ENCODE measurements around the gene PRKAR2A. TPM values are rescaled to one million over a fixed set of nuclear protein-coding genes. Genes with fewer than 3 reads are reported as not detected.
A peak's percentile ranks its signal among the peaks of the same experiment; 100 is the strongest.
"Not testable (repeated sequence)": the region's sequence is repeated elsewhere in the genome, so short reads cannot be mapped to it uniquely, and the experiment has no call there.

Gene PRKAR2A
- total RNA-seq, 2 experiments from 2014 or later = 18.5 to 21.7 TPM

DNA sequence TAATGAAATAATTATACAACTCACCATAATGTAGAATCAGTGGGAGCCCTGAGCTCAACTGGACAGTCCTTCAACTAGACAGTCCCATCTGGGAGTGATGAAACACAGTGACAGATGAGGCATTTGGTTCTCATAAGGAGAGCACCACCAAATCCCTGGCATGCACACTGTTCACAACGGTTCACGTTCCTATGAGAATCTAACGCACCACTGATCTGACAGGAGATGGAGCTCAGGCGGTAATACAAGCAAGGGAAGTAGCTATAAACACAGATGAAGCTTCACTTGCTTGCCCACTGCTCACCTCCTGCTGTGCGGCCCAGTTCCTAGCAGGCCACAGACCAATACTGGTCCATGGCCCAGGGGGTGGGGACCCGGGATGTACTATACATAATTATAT lies 17.0 kb downstream of the PRKAR2A start:
- DNase-seq = no peak
- CTCF ChIA-PET = interaction anchor here (0.6 to 0.9 kb wide), 3 partner anchors 145 to 690 kb away, joined by 3 to 6 read pairs (median 4); partner anchors contain the start of genes NCKIPSD and QRICH1
- Mint-ChIP-seq H3K36me3 (ENCODE audit: low read depth) (peaks cover 1% of the 10 kb centered on the region), H3K27ac (no peak overlapping the region), H3K27me3 (ENCODE audit: low read depth) (no peaks in the 10 kb centered on the region), H3K4me1 (ENCODE audit: low read depth) (peaks cover 6% of the 10 kb centered on the region), H3K9me3 (no peaks in the 10 kb centered on the region), H3K4me3 (no peak overlapping the region)
- intact Hi-C loops (cut with micrococcal nuclease) = no loop called here

DNA sequence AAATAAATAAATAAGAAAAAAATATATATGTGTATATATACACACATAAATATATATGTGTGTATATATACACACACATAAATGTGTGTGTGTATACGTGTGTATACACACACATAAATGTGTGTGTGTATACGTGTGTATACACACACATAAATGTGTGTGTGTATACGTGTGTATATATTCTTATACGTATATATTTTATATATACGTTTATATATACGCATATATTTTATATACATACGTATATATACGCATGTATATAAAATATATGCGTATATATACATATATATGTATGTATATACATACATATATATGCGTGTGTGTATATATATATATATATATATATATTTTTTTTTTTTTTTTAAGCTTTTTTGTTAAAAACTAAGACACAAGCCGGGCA lies 18.1 kb downstream of the PRKAR2A start:
- H3K36me3 Mint-ChIP-seq (ENCODE audit: low read depth); H3K27me3 Mint-ChIP-seq (ENCODE audit: low read depth); CTCF ChIA-PET; H3K9me3 Mint-ChIP-seq; H3K4me3 Mint-ChIP-seq; H3K4me1 Mint-ChIP-seq (ENCODE audit: low read depth); intact Hi-C loops (cut with micrococcal nuclease); DNase-seq; H3K27ac Mint-ChIP-seq: not testable (repeated sequence)

- H3K9me3 Mint-ChIP-seq; intact Hi-C loops (cut with micrococcal nuclease); H3K4me3 Mint-ChIP-seq; H3K36me3 Mint-ChIP-seq (ENCODE audit: low read depth); DNase-seq; H3K27me3 Mint-ChIP-seq (ENCODE audit: low read depth); H3K27ac Mint-ChIP-seq; H3K4me1 Mint-ChIP-seq (ENCODE audit: low read depth): not testable (repeated sequence)
- CTCF ChIA-PET = interaction anchor here (1.1 kb wide), 1 partner anchor 10 kb away, joined by 3 read pairs; no protein-coding TSS in a partner anchor
These were observed 19.8 kb downstream of the PRKAR2A start for GRCh38 chr3:48827874-48828273.

DNA sequence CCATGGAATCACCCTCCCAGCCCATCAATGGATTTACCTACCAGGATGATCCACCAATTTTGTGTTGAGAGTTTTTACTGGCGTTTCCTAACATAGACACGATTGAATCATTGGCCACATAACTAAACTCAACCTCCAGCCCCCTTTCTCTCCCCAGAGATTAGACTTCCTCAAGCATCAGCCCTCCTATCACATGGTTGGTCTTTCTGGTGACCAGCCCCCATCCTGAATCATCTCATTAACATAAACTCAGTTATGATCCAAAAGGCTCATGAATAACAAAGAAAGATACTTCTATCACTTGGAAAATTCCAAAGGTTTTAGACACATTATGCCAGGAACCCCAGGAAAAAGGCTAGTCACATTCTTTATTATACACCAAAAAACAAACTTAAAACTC lies 21.2 kb downstream of the PRKAR2A start:
- no peak overlapping the region for H3K4me3 Mint-ChIP-seq
- H3K27me3 Mint-ChIP-seq (ENCODE audit: low read depth) = no peaks in the 10 kb centered on the region
- intact Hi-C loops (cut with micrococcal nuclease) = no loop called here
- H3K4me1 Mint-ChIP-seq (ENCODE audit: low read depth) = peaks cover 3% of the 10 kb centered on the region
- no peaks in the 10 kb centered on the region for H3K36me3 Mint-ChIP-seq (ENCODE audit: low read depth)
- CTCF ChIA-PET = no interaction called here
- no peaks in the 10 kb centered on the region for H3K9me3 Mint-ChIP-seq
- no peak for DNase-seq
- no peak overlapping the region for H3K27ac Mint-ChIP-seq

GRCh38 chr3:48820612-48821324 lies 26.9 kb downstream of the PRKAR2A start:
- H3K9me3 Mint-ChIP-seq = no peaks in the 10 kb centered on the region
- intact Hi-C loops (cut with micrococcal nuclease) = no loop called here
- no peaks in the 10 kb centered on the region for H3K27me3 Mint-ChIP-seq (ENCODE audit: low read depth)
- H3K36me3 Mint-ChIP-seq (ENCODE audit: low read depth) = no peaks in the 10 kb centered on the region
- CTCF ChIA-PET = interaction anchor here (1.1 kb wide), 1 partner anchor 19 kb away, joined by 3 read pairs; no protein-coding TSS in a partner anchor
- no peak overlapping the region for H3K27ac Mint-ChIP-seq
- H3K4me3 Mint-ChIP-seq = no peak overlapping the region
- DNase-seq = no peak
- peaks cover 18% of the 10 kb centered on the region for H3K4me1 Mint-ChIP-seq (ENCODE audit: low read depth)

DNA sequence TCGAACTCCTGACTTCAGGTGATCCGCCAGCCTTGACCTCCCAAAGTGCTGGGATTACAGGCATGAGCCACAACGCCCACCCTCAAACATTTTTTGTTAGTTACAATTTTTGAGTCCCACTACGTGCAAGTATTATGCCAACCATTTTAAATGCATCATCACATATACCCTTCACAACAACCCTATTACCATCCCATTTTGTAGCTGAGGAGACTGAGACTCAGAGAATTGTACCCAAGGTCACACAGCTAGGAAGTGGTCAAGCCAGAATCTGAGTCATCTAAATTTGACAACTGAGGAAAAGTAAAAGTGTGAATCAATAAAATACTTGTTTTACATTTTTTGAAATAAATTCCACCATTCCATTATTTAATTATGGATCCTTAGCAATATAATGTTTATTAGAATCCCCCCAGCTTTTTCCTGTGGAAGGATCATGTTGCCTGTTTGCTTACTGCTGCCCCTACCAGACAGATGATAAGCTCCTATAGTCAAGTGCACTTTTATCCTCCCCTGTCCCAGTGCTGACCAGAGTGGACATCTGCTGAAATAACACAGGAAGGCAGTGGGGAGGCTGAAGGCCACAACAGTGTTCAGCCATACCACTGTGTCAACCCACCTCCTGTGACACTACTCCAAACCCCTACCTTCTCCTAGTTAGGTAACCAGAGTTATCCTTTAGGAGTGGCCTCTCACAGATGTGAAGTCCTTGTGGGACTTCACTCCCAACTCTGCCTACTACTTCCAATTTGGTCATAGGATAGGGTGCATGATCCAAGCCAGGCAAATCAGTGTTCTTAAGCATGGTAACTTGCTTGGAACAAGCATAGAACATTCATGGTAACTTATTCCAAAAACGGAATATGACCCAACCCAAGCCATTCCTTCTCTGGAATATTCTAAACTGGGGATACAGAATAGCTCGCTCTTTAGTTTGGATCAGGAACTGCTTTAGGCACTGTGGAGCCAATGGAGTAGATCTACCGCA lies 28.1 kb downstream of the PRKAR2A start:
- H3K36me3 Mint-ChIP-seq (ENCODE audit: low read depth) = no peaks in the 10 kb centered on the region
- H3K27ac Mint-ChIP-seq = no peak overlapping the region
- no peaks in the 10 kb centered on the region for H3K9me3 Mint-ChIP-seq
- DNase-seq = no peak
- intact Hi-C loops (cut with micrococcal nuclease) = no loop called here
- H3K27me3 Mint-ChIP-seq (ENCODE audit: low read depth) = no peaks in the 10 kb centered on the region
- no peak overlapping the region for H3K4me3 Mint-ChIP-seq
- H3K4me1 Mint-ChIP-seq (ENCODE audit: low read depth) = peaks cover 19% of the 10 kb centered on the region
- CTCF ChIA-PET = interaction anchor here (0.8 to 1.1 kb wide), 2 partner anchors 20 to 897 kb away, joined by 3 read pairs; no protein-coding TSS in a partner anchor

DNA sequence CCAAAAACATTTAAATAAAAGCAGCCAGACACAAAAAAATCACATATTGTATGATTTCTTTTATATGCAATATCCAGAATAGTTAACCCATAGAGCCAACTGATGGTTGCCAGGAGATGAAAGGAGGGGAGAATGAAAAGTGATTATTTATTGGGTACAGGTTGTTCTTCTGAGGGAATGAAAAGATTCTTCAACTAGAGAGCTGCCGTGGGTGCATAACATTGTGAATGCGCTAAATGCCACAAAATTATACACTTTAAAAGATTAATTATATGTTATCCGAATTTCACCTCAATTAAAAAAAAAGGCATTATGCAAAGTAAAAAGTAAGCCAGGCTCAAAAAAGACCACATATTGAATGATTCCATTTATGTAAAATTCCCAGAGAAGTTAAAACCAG lies 36.1 kb downstream of the PRKAR2A start:
- Mint-ChIP-seq H3K27me3 (ENCODE audit: low read depth) (no peaks in the 10 kb centered on the region), H3K4me1 (ENCODE audit: low read depth) (peaks cover 36% of the 10 kb centered on the region), H3K36me3 (ENCODE audit: low read depth) (peaks cover 2% of the 10 kb centered on the region), H3K27ac (no peak overlapping the region), H3K9me3 (peaks cover 5% of the 10 kb centered on the region), H3K4me3 (peak overlapping the region; percentile 38)
- intact Hi-C loops (cut with micrococcal nuclease) = no loop called here
- DNase-seq = no peak
- CTCF ChIA-PET = interaction anchor here (0.7 kb wide), 2 partner anchors 119 to 171 kb away, joined by 4 read pairs; no protein-coding TSS in a partner anchor

DNA sequence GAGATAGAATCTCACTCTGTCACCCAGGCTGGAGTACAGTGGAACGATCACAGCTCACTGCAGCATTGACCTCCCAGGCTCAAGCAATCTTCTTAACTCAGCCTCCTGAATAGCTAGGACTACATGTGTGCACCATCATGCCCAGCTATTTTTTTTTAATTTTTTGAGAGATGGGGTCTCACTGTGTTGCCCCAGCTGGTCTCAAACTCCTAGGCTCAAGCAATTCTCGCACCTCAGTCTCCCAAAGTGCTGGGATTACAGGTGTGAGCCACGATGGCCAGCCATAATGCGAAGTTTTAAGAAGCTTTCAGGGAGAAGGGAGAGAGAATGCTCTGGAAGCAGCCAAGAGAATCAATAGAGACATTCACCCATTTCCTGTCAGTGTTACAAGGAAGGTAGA lies 42.7 kb downstream of the PRKAR2A start:
- Mint-ChIP-seq H3K36me3 (ENCODE audit: low read depth) (no peaks in the 10 kb centered on the region), H3K27ac (no peak overlapping the region), H3K4me3 (no peak overlapping the region)

DNA sequence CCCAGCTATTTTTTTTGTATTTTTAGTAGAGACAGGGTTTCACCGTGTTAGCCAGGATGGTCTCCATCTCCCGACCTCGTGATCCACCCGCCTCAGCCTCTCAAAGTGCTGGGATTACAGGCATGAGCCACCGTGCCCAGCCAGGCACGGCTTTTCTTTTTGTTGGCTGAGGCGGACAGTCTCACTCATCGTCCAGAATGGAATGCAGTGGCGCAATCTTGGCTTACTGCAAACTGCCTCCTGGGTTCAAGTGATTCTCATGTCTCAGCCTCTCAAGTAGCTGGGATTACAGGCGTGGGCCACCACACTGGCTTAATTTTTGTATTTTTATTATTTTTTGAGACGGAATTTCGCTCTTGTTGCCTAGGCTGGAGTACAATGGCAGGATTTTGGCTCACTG lies 46.8 kb downstream of the PRKAR2A start:
- H3K27me3 Mint-ChIP-seq (ENCODE audit: low read depth); H3K27ac Mint-ChIP-seq; H3K9me3 Mint-ChIP-seq; H3K4me1 Mint-ChIP-seq (ENCODE audit: low read depth); H3K4me3 Mint-ChIP-seq; intact Hi-C loops (cut with micrococcal nuclease); H3K36me3 Mint-ChIP-seq (ENCODE audit: low read depth); DNase-seq: not testable (repeated sequence)
- CTCF ChIA-PET = interaction anchor here (0.6 kb wide), 1 partner anchor 29 kb away, joined by 3 read pairs; no protein-coding TSS in a partner anchor

More for the DNA sequence above, 42.7 kb downstream of the PRKAR2A start:
- CTCF ChIA-PET = interaction anchor here (0.5 to 0.6 kb wide), 2 partner anchors 11 to 100 kb away, joined by 3 read pairs; no protein-coding TSS in a partner anchor
- Mint-ChIP-seq H3K9me3 (no peaks in the 10 kb centered on the region), H3K4me1 (ENCODE audit: low read depth) (peaks cover 6% of the 10 kb centered on the region), H3K27me3 (ENCODE audit: low read depth) (no peaks in the 10 kb centered on the region)
- intact Hi-C loops (cut with micrococcal nuclease) = no loop called here
- no peak for DNase-seq

- H3K27me3 Mint-ChIP-seq (ENCODE audit: low read depth) = no peaks in the 10 kb centered on the region
- DNase-seq = no peak
- no peaks in the 10 kb centered on the region for H3K36me3 Mint-ChIP-seq (ENCODE audit: low read depth)
- H3K4me3 Mint-ChIP-seq = no peak overlapping the region
- H3K9me3 Mint-ChIP-seq = no peaks in the 10 kb centered on the region
- no peak overlapping the region for H3K27ac Mint-ChIP-seq
- CTCF ChIA-PET = no interaction called here
- H3K4me1 Mint-ChIP-seq (ENCODE audit: low read depth) = no peaks in the 10 kb centered on the region
- intact Hi-C loops (cut with micrococcal nuclease) = no loop called here
These were observed 48.7 kb downstream of the PRKAR2A start for GRCh38 chr3:48798998-48799397.

GRCh38 chr3:48797626-48798025 lies 50.0 kb downstream of the PRKAR2A start:
- Mint-ChIP-seq H3K9me3 (no peaks in the 10 kb centered on the region), H3K36me3 (ENCODE audit: low read depth) (peaks cover 5% of the 10 kb centered on the region), H3K4me3 (no peak overlapping the region), H3K27me3 (ENCODE audit: low read depth) (no peaks in the 10 kb centered on the region), H3K27ac (no peak overlapping the region), H3K4me1 (ENCODE audit: low read depth) (no peaks in the 10 kb centered on the region)
- CTCF ChIA-PET = no interaction called here
- no peak for DNase-seq
- intact Hi-C loops (cut with micrococcal nuclease) = no loop called here

- Mint-ChIP-seq H3K27ac (no peak overlapping the region), H3K27me3 (ENCODE audit: low read depth) (no peaks in the 10 kb centered on the region), H3K36me3 (ENCODE audit: low read depth) (peaks cover 5% of the 10 kb centered on the region), H3K4me1 (ENCODE audit: low read depth) (no peaks in the 10 kb centered on the region), H3K9me3 (no peaks in the 10 kb centered on the region), H3K4me3 (no peak overlapping the region)
- intact Hi-C loops (cut with micrococcal nuclease) = no loop called here
- CTCF ChIA-PET = interaction anchor here (0.5 to 0.9 kb wide), 2 partner anchors 9 to 36 kb away, joined by 3 to 4 read pairs; no protein-coding TSS in a partner anchor
- DNase-seq = no peak
These were observed 51.5 kb downstream of the PRKAR2A start for GRCh38 chr3:48795997-48796732.
